Posterior vena cava (tissue), 2 donors: ENCODE measurements around the gene NOL9. TPM values are rescaled to one million over a fixed set of nuclear protein-coding genes. Genes with fewer than 3 reads are reported as not detected.
A peak's percentile ranks its signal among the peaks of the same experiment; 100 is the strongest.

Experiments used
- DNase-seq: peaks from one replicate; pipeline ENCODE4 v3.0.0-alpha.2; 2020; ENCODE audit warnings: low spot score
- intact Hi-C, 2 donors: fragments of 100-400 bp; cut with DNase I; formaldehyde crosslinking; loops; one replicate each; pipeline versions ENCODE4 v1.14.1 to v1.14.2; 2022 to 2023
- total RNA-seq, 2 donors: library from RNA; stranded (reverse); fragmentation: NEBNext Ultra II Directional; extraction: Animal tissue kit (Norgen Biotek cat#: 25700); gene quantifications; one replicate each; pipeline ENCODE4 v1.2.1, GENCODE V29; 2021
- donor health status: DM: yes; HTN: yes; CAD: no.
- donor health status: DM: yes; HTN: yes; CAD: no.

NOL9 gene
- total RNA-seq, 2 donors from 2014 or later, result 21.2 to 23.9 TPM

DNA sequence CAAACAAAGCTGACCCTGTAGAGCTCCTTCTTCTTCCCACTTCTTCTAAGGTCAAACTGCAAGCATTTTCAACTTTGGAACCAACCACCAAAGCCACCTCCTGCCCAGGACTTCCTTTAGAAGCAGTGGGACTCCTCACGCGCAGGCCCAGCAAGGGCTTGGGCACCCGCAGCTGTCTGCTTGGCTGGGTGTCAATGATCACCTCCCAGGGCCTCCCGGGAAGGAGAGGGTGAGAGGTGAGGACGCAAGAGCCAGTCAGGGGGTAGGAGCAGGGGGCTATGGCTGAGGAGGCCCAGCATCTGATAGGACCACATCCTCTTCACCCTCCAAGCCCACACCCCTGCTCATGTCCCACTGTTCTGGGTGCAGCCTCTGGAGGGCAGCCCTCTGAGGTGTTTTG is 38.1 kb upstream of the NOL9 start:
- DNase-seq, result no peak
- intact Hi-C loops, result no loop called here

- intact Hi-C loops, result no loop called here
- DNase-seq, result no peak
These were observed 37.3 kb upstream of the NOL9 start for GRCh38 chr1:6591644-6592043.

GRCh38 chr1:6591222-6591621 is 36.9 kb upstream of the NOL9 start:
- intact Hi-C loops, result no loop called here
- DNase-seq, result no peak

- intact Hi-C loops, result no loop called here
- no peak for DNase-seq
These were observed 35.7 kb upstream of the NOL9 start for GRCh38 chr1:6590046-6590445.

DNA sequence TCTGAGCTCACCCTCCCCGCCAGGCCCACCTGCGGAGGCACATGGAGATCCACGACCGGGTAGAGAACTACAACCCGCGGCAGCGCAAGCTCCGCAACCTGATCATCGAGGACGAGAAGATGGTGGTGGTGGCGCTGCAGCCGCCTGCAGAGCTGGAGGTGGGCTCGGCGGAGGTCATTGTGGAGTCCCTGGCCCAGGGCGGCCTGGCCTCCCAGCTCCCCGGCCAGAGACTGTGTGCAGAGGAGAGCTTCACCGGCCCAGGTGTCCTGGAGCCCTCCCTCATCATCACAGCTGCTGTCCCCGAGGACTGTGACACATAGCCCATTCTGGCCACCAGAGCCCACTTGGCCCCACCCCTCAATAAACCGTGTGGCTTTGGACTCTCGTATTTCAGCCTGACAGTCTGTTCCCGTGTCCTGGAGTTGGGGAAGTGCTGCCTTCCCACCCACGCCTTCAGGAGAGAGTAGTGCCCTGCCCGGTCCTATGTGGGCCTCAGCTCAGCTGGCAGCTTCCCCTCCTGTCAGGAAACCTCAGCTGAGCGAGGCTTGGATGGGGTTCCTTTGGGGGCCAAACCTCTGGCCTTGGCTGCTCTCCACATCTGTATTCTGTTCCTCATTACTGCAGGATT is 34.7 kb upstream of the NOL9 start:
- DNase-seq, result no peak
- intact Hi-C loops, result no loop called here

DNA sequence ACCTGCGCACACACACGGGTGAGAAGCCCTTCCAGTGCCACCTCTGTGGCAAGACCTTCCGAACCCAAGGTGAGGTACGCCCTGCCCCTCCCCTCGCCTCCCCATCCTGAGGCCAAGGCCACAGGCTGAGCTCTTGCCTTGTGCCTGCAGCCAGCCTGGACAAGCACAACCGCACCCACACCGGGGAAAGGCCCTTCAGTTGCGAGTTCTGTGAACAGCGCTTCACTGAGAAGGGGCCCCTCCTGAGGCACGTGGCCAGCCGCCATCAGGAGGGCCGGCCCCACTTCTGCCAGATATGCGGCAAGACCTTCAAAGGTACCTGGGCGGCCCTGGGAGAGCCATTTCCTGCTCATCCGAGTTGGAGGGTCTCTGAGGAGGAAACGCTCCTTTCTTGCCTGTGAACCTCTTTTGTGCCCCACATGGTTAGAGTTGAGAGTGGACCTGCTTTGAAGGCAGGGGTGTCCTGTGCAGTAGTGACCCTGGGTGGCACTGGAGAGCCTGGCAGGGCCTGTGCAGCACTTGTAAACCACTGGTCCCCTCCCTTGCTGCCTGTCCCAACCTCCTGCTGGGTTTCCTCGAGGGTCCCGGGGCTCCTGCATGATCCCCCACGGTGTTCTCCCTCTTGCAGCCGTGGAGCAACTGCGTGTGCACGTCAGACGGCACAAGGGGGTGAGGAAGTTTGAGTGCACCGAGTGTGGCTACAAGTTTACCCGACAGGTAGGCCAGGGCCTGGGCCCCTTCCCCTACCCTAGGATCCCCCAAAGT is 34.0 kb upstream of the NOL9 start:
- no peak for DNase-seq
- intact Hi-C loops, result no loop called here

DNA sequence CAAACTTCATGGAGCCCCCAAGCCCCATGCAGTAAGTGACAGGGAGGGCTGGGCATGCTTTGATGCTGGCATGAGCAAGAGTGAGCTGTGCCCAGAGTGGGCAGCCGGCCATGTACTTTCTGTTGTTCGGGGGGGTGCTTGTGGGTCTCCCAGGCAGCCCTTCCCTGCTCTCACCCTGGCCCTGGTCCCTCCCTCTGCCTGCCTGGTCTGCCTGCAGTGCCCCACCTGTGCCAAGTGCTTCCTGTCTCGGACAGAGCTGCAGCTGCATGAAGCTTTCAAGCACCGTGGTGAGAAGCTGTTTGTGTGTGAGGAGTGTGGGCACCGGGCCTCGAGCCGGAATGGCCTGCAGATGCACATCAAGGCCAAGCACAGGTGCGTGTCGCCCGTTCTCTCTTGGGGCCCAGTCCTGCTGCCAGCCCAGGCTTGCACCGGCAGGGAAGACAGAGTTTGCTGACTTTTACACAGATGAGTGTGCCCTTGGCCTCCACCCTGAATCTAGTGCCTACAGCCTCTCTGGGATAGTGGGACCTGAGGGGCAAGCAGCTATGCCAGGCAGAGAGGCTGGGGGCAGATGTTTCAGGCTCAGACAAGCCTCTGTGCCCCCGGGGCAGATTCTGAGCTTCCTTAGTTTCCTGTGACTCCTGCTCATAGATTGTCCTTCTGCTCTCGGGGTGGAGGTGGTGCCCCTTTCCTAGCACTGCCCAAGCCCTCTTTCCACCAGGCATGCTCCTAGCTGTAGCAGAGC is 33.1 kb upstream of the NOL9 start:
- no peak for DNase-seq
- intact Hi-C loops, result no loop called here

DNA sequence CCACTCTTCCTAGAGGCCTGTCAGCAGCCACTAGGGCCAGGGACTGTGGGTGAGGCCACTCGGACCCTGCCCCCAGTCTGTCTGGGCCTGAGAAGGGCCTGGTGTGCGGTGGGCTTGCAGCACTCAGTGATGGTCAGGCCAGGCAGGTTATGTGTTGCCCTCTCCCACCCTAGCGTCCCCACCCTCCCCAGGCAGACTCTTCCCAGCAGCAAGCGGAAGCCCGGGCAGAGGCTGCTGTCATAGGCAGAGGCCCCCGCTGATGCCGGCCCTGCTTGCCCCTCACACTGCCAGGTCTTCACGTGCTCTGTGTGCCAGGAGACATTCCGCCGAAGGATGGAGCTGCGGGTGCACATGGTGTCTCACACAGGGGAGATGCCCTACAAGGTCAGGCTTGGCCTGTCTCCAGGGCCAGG is 32.1 kb upstream of the NOL9 start:
- no peak for DNase-seq
- intact Hi-C loops, result no loop called here

DNA sequence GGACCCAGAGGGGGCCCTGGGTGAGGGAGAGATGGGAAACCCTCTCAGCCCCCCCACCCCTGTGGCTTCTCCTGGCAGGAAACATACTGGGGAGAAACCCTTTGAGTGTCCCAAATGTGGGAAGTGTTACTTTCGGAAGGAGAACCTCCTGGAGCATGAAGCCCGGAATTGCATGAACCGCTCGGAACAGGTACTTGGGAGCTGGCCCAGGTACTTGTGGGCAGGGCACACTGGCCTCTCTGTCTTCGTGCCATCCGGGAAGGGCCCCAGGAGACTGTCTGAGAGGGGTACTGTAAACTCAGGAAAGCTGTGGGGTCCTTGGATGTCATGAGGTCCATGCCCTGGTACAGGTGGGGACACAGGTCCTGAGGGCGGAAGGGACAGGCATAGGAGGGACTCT is 31.5 kb upstream of the NOL9 start:
- DNase-seq, result no peak
- intact Hi-C loops, result no loop called here

- no peak for DNase-seq
- intact Hi-C loops, result no loop called here
These were observed 30.9 kb upstream of the NOL9 start for GRCh38 chr1:6585081-6585722.

DNA sequence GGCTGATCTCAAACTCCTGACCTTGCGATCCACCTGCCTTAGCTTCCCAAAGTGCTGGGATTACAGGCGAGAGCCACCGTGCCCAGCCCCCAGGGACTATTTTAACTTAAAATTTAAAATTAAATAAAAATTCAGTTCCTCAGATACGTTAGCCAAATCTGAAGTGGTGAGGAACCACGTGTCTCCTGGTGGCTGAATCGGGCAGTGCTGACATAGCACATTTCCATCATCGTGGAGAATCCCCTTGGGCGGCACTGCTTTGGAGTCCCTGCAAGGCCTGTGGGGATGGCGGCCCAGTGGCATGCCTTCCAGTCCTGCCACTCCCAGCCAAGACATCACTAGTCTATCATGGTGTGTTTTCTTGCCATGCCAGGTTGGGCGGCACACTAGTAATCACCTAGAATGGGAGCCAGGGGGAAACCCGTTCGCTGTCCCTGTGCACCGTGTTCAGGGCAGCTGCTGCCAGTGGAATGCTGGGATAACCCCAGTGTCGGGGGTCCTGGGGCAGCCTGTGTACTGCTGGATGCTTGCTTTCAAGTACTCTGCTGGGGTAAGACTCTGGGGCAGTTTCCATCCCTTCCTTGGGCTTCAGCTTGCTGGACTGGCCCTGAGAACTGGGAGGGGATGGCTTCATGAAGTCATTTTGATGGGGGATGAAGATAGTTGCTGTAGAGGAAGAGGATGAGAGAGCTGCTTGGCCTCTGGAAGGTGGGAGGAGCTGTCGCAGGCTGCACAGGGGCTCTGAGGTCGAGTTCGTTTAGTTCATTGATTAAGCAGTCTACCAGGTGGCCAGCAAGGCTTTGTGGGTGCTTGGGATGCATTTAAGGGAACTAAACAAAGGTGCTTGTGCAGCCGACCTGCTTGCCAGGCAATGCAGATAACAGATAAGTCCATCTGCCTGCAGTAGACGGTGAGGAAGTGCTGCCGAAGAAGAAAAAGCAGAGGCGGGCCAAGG is 30.1 kb upstream of the NOL9 start:
- intact Hi-C loops, result no loop called here
- no peak for DNase-seq

- intact Hi-C loops, result no loop called here
These were observed 28.1 kb upstream of the NOL9 start for GRCh38 chr1:6582370-6582769.

DNA sequence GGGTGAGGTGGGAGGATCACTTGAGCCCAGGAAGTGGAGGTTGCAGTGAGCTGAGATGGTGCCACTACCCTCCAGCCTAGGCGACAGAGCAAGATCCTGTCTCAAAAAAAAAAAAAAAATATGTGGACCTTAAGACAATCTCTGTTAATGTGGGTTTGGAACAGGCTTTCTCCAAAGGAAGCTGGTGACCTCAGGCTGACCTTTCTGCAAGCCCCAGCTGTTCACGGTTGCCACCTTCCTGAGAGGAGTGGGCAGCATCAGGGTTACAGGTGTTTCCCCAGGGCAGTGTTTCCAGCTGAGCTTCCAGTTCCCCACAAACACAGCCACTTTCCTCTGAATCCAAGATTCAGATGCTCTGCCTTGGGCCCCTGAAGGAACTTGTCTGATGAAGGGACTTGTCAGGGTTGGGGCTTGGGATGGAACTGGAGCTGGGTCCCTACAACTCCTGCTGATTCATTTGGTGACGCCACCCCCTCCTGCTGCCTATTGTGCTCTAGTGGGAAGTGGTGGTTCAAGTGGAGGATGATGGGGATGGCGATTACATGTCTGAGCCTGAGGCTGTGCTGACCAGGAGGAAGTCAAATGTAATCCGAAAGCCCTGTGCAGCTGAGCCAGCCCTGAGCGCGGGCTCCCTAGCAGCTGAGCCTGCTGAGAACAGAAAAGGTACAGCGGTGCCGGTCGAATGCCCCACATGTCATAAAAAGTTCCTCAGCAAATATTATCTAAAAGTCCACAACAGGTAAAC is 27.4 kb upstream of the NOL9 start:
- DNase-seq, result no peak
- intact Hi-C loops, result no loop called here

More at GRCh38 chr1:6582370-6582769, 28.1 kb upstream of the NOL9 start:
- no peak for DNase-seq

DNA sequence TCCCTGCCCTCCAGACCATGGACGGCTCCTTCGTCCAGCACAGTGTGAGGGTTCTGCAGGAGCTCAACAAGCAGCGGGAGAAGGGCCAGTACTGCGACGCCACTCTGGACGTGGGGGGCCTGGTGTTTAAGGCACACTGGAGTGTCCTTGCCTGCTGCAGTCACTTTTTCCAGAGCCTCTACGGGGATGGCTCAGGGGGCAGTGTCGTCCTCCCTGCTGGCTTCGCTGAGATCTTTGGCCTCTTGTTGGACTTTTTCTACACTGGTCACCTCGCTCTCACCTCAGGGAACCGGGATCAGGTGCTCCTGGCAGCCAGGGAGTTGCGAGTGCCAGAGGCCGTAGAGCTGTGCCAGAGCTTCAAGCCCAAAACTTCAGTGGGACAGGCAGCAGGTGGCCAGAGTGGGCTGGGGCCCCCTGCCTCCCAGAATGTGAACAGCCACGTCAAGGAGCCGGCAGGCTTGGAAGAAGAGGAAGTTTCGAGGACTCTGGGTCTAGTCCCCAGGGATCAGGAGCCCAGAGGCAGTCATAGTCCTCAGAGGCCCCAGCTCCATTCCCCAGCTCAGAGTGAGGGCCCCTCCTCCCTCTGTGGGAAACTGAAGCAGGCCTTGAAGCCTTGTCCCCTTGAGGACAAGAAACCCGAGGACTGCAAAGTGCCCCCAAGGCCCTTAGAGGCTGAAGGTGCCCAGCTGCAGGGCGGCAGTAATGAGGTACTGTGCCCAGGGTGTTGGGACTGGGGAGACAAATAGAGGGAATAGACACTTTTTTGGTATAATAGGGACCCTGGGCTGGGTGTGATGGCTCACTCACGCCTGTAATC is 26.5 kb upstream of the NOL9 start:
- DNase-seq, result no peak
- intact Hi-C loops, result no loop called here

DNA sequence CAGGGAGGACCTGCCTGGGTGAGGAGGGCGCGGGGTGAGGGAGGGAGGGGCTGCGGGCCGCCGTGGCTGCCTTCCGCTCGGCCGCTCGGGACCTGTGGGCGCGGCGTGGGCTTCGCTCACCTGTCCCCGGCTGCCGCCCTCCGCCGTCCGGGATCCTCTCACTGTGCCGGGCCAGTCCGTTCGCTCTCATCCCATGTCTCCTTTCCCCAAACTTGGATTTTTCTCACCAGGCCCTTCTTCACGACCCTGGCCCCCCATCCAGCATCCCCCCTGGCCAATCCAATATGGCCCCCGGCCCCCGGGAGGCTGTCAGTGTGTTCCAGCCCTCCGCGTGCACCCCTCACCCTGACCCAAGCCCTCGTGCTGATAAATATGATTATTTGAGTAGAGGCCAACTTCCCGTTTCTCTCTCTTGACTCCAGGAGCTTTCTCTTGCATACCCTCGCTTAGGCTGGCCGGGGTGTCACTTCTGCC is 25.8 kb upstream of the NOL9 start:
- no peak for DNase-seq
- intact Hi-C loops, result no loop called here

DNA sequence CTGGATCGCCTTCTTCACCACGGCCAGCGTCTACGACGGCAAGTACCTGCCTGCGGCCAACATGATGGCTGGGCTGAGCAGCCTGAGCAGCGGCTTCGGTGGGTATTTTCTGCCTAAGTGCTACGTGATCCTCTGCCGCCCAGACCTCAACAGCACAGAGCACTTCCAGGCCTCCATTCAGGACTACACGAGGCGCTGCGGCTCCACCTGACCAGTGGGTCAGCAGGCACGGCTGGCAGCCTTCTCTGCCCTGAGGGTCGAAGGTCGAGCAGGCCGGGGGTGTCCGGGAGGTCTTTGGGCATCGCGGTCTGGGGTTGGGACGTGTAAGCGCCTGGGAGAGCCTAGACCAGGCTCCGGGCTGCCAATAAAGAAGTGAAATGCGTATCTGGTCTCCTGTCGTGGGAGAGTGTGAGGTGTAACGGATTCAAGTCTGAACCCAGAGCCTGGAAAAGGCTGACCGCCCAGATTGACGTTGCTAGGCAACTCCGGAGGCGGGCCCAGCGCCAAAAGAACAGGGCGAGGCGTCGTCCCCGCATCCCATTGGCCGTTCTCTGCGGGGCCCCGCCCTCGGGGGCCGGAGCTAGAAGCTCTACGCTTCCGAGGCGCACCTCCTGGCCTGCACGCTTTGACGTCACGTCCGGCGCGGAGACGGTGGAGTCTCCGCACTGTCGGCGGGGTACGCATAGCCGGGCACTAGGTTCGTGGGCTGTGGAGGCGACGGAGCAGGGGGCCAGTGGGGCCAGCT is 25.2 kb upstream of the NOL9 start, which contains the start of gene ZBTB48:
Gene ZBTB48 (plus strand): TSS at position 621 of the 745 bp plus-strand sequence. CDS start 616 bp downstream, outside the sequence.
- intact Hi-C loops, result no loop called here
- peak; percentile 100 for DNase-seq
